WTC11 (cell line): ENCODE results near the gene CACHD1.

Experiments
- CREB1 ChIP-seq: sonication (generic); formaldehyde crosslinking; IDR thresholded peaks from 2 replicates; pipeline ENCODE4 v1.8.0; 2023; ENCODE audit warnings: mild to moderate bottlenecking, missing genetic modification reagents
- ETV6 ChIP-seq: sonication (generic); formaldehyde crosslinking; IDR thresholded peaks from 2 replicates; pipeline ENCODE4 v1.8.1; 2022; ENCODE audit warnings: mild to moderate bottlenecking, missing genetic modification reagents
- FOXK1 ChIP-seq: sonication (generic); formaldehyde crosslinking; IDR thresholded peaks from 2 replicates; pipeline ENCODE4 v1.8.0; 2022; ENCODE audit warnings: mild to moderate bottlenecking, moderate library complexity, missing genetic modification reagents
- FOXP1 ChIP-seq: sonication (generic); formaldehyde crosslinking; IDR thresholded peaks from 2 replicates; pipeline ENCODE4 v1.8.0; 2022; ENCODE audit warnings: missing genetic modification reagents, mild to moderate bottlenecking, moderate library complexity, borderline replicate concordance
- GRHL2 ChIP-seq: fragments of 250-450 bp; sonication (Bioruptor Pico); IDR thresholded peaks from 2 replicates; pipeline ENCODE4 v1.8.0; 2022; ENCODE audit warnings: mild to moderate bottlenecking, moderate library complexity; ENCODE audit not compliant: insufficient replicate concordance, severe bottlenecking
- HMGA2 ChIP-seq: fragments of 250-450 bp; sonication (Bioruptor Pico); IDR thresholded peaks from 2 replicates; pipeline ENCODE4 v1.4.0; 2021; ENCODE audit warnings: mild to moderate bottlenecking, moderate library complexity
- MAX ChIP-seq: sonication (generic); formaldehyde crosslinking; IDR thresholded peaks from 2 replicates; pipeline ENCODE4 v1.8.0; 2022; ENCODE audit warnings: mild to moderate bottlenecking, missing genetic modification reagents
- NFYB ChIP-seq: sonication (generic); formaldehyde crosslinking; conservative IDR thresholded peaks from 2 replicates; pipeline ENCODE4 v1.8.0; 2022; ENCODE audit warnings: low read depth, missing genetic modification reagents
- NR2C2 ChIP-seq: sonication (generic); formaldehyde crosslinking; IDR thresholded peaks from 2 replicates; pipeline ENCODE4 v1.8.0; 2022; ENCODE audit warnings: mild to moderate bottlenecking, missing genetic modification reagents
- SOX15 ChIP-seq: fragments of 250-450 bp; sonication (Bioruptor Pico); IDR thresholded peaks from 2 replicates; pipeline ENCODE4 v1.9.0; 2021; ENCODE audit warnings: mild to moderate bottlenecking
- USF2 ChIP-seq: sonication (generic); formaldehyde crosslinking; IDR thresholded peaks from 2 replicates; pipeline ENCODE4 v1.8.1; 2023; ENCODE audit warnings: mild to moderate bottlenecking, missing genetic modification reagents, moderate library complexity
- TF ChIP-seq, protein P1 (sequence below): fragments of 200-600 bp; IDR thresholded peaks from 2 replicates; pipeline ENCODE4 v1.8.0; 2022; ENCODE audit warnings: antibody characterized with exemption
- TF ChIP-seq, protein P2 (sequence below): sonication (generic); formaldehyde crosslinking; IDR thresholded peaks from 2 replicates; pipeline ENCODE4 v1.8.0; 2023; ENCODE audit warnings: mild to moderate bottlenecking, missing genetic modification reagents
- TF ChIP-seq, protein P3 (sequence below): sonication (generic); formaldehyde crosslinking; conservative IDR thresholded peaks from 2 replicates; pipeline ENCODE4 v1.8.1; 2022; ENCODE audit warnings: mild to moderate bottlenecking, missing genetic modification reagents

DNA sequence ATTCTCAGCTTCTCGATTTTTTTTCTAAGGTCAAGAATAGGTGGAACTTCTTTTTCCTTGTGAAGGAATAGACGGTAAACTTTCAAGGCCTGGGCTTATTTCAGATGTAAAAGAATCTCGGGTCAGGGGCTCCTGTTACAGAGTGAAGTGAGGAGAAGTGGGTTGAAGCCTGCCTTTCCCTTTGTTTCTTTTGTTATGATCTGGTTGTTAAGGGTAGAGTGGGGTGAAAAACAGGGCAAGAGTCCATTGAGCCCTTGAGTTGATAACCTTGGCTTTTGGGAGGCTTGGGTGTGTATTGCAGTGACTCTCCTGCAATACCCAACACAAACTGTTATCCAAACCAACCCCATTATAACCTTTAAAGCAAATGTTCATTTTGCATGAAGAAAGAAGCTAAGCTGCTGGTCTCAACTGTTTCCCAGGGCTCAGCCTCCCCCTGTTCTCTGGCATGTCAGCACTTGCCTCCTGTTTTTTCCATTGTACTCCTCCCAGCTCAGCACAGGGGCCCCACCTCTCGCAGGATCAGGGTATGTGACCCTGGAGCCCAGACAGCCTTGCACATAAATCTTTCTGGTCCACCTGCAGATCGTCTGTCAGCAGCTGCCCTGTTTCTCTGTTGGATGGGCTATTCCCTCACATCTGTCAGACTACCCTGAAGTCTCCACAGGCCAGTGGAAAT lies 102.4 kb downstream of the CACHD1 start:
- TF ChIP-seq, protein P1, sequence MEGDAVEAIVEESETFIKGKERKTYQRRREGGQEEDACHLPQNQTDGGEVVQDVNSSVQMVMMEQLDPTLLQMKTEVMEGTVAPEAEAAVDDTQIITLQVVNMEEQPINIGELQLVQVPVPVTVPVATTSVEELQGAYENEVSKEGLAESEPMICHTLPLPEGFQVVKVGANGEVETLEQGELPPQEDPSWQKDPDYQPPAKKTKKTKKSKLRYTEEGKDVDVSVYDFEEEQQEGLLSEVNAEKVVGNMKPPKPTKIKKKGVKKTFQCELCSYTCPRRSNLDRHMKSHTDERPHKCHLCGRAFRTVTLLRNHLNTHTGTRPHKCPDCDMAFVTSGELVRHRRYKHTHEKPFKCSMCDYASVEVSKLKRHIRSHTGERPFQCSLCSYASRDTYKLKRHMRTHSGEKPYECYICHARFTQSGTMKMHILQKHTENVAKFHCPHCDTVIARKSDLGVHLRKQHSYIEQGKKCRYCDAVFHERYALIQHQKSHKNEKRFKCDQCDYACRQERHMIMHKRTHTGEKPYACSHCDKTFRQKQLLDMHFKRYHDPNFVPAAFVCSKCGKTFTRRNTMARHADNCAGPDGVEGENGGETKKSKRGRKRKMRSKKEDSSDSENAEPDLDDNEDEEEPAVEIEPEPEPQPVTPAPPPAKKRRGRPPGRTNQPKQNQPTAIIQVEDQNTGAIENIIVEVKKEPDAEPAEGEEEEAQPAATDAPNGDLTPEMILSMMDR = no peak
- TF ChIP-seq GRHL2 (CRISPR knock-in tag) = no peak
- no peak for TF ChIP-seq NFYB
- no peak for TF ChIP-seq MAX
- TF ChIP-seq ETV6 (CRISPR knock-in tag) = no peak
- no peak for TF ChIP-seq HMGA2 (CRISPR knock-in tag)
- no peak for TF ChIP-seq FOXK1 (CRISPR knock-in tag)
- no peak for TF ChIP-seq NR2C2
- TF ChIP-seq CREB1 (CRISPR knock-in tag) = no peak
- no peak for TF ChIP-seq USF2
- TF ChIP-seq, protein P2, sequence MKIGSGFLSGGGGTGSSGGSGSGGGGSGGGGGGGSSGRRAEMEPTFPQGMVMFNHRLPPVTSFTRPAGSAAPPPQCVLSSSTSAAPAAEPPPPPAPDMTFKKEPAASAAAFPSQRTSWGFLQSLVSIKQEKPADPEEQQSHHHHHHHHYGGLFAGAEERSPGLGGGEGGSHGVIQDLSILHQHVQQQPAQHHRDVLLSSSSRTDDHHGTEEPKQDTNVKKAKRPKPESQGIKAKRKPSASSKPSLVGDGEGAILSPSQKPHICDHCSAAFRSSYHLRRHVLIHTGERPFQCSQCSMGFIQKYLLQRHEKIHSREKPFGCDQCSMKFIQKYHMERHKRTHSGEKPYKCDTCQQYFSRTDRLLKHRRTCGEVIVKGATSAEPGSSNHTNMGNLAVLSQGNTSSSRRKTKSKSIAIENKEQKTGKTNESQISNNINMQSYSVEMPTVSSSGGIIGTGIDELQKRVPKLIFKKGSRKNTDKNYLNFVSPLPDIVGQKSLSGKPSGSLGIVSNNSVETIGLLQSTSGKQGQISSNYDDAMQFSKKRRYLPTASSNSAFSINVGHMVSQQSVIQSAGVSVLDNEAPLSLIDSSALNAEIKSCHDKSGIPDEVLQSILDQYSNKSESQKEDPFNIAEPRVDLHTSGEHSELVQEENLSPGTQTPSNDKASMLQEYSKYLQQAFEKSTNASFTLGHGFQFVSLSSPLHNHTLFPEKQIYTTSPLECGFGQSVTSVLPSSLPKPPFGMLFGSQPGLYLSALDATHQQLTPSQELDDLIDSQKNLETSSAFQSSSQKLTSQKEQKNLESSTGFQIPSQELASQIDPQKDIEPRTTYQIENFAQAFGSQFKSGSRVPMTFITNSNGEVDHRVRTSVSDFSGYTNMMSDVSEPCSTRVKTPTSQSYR = no peak
- TF ChIP-seq, protein P3, sequence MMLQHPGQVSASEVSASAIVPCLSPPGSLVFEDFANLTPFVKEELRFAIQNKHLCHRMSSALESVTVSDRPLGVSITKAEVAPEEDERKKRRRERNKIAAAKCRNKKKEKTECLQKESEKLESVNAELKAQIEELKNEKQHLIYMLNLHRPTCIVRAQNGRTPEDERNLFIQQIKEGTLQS (CRISPR knock-in tag) = no peak
- no peak for TF ChIP-seq SOX15
- TF ChIP-seq FOXP1 (CRISPR knock-in tag) = no peak
